OCI-LY3 (cell line): ENCODE data around the gene CRB3.

Source experiments
- H2AFZ ChIP-seq: fragments of 200-600, 300-600 bp; shearing (Covaris generic); 2 replicates; pipeline ENCODE4 v1.6.0; 2014; ENCODE audit warnings: antibody characterized with exemption, low read depth, low read length
- H3K27ac ChIP-seq: fragments of 200-600, 300-600 bp; sonication (generic); 2 replicates; pipeline ENCODE4 v1.5.1; 2014; ENCODE audit warnings: mild to moderate bottlenecking, low read length, moderate library complexity, mixed read lengths
- H3K27me3 ChIP-seq: fragments of 200-600, 300-600 bp; sonication (generic); 2 replicates; pipeline ENCODE4 v1.6.1; 2014; ENCODE audit warnings: low read depth, low read length, mixed read lengths
- H3K36me3 ChIP-seq: fragments of 200-600, 300-600 bp; sonication (generic); replicated peaks from 2 replicates; pipeline ENCODE3; 2014; ENCODE audit warnings: low read depth, low read length, mixed read lengths
- H3K4me1 ChIP-seq: fragments of 300-600, 200-600 bp; sonication (generic); 2 replicates; pipeline ENCODE4 v1.6.1; 2014; ENCODE audit warnings: low read length, mixed read lengths
- H3K4me2 ChIP-seq: fragments of 200-600, 300-600 bp; sonication (generic); 2 replicates; pipeline ENCODE4 v1.6.1; 2014; ENCODE audit warnings: low read length, mixed read lengths
- H3K4me3 ChIP-seq: fragments of 300-600, 200-600 bp; sonication (generic); 2 replicates; pipeline ENCODE4 v1.5.1; 2014; ENCODE audit warnings: antibody characterized with exemption, mild to moderate bottlenecking, low read length, moderate library complexity
- H3K79me2 ChIP-seq: fragments of 300-600, 200-600 bp; shearing (Covaris generic); 2 replicates; pipeline ENCODE4 v1.6.1; 2014; ENCODE audit warnings: mild to moderate bottlenecking, low read length, mixed read lengths
- H3K9ac ChIP-seq: fragments of 300-600, 200-600 bp; shearing (Covaris generic); 2 replicates; pipeline ENCODE4 v1.6.0; 2014; ENCODE audit warnings: mild to moderate bottlenecking, low read length, moderate library complexity
- H3K9me3 ChIP-seq: fragments of 200-600, 300-600 bp; shearing (Covaris generic); 2 replicates; pipeline ENCODE4 v1.6.1; 2014; ENCODE audit warnings: low read length, mixed read lengths; ENCODE audit not compliant: insufficient read depth
- H4K20me1 ChIP-seq: fragments of 200-600, 300-600 bp; sonication (generic); 2 replicates; pipeline ENCODE4 v1.6.1; 2016; ENCODE audit warnings: low read length, mixed read lengths; ENCODE audit not compliant: insufficient read depth
- EZH2phosphoT487 ChIP-seq: fragments of 200-600 bp; shearing (Covaris generic); IDR thresholded peaks from 2 replicates; pipeline ENCODE4 v1.6.1; 2018; ENCODE audit warnings: antibody characterized with exemption, mixed run types, low read depth
- TF ChIP-seq, protein P1 (sequence below): fragments of 200-600, 300-600 bp; sonication (generic); IDR thresholded peaks from 2 replicates; pipeline ENCODE4 v1.5.1; 2014; ENCODE audit warnings: antibody characterized with exemption, low read length, low read depth

The CRB3 gene

DNA sequence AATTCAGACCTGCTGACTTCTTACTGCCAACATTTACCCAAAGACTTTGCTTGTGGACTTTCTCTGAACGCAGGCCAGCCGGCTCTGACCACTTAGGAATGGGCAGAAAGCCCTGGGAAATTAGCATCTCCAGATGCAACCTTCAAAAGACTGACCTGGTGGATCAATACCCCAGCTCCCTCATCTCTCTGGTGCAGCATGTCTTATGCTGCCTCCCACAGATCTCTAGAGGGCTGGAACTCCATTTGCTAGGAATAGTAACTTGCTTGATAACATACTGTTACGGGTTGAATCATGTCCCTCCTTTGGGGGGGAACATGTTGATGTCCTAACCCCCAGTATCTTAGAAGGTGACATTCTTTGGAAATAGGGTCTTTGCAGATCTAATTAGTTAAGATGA, 17.6 kb upstream of the CRB3 start:
- H2AFZ ChIP-seq, result no peak overlapping the region

DNA sequence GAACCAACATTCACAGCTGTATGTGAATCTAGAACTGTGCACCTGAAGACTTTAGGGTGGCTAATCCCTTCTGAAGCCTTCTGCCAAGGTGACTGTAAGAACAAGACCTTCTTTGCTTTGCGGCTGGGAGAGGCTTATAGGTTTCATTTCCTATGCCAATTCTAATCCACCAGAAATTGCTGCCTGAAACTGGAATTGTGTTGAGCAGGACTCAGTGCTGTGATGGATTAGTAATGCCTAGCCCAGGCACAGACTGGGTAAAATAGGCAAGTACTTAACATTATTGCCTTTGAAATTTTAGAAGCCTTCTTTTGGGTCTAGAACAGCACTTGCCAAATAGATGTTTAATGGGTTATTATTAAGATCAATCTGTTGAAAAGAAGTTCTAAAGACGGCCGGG, 16.0 kb upstream of the CRB3 start:
- Histone ChIP-seq H3K4me1 (no peaks in the 10 kb centered on the region), H3K27ac (no peak overlapping the region), H3K9ac (no peak overlapping the region), H3K9me3 (no peaks in the 10 kb centered on the region), H3K4me2 (no peak overlapping the region), H3K79me2 (no peaks in the 10 kb centered on the region), H3K4me3 (no peak overlapping the region), H2AFZ (no peak overlapping the region), H3K36me3 (peaks cover 51% of the 10 kb centered on the region), H4K20me1 (no peaks in the 10 kb centered on the region), H3K27me3 (no peaks in the 10 kb centered on the region)
- TF ChIP-seq, protein P1, sequence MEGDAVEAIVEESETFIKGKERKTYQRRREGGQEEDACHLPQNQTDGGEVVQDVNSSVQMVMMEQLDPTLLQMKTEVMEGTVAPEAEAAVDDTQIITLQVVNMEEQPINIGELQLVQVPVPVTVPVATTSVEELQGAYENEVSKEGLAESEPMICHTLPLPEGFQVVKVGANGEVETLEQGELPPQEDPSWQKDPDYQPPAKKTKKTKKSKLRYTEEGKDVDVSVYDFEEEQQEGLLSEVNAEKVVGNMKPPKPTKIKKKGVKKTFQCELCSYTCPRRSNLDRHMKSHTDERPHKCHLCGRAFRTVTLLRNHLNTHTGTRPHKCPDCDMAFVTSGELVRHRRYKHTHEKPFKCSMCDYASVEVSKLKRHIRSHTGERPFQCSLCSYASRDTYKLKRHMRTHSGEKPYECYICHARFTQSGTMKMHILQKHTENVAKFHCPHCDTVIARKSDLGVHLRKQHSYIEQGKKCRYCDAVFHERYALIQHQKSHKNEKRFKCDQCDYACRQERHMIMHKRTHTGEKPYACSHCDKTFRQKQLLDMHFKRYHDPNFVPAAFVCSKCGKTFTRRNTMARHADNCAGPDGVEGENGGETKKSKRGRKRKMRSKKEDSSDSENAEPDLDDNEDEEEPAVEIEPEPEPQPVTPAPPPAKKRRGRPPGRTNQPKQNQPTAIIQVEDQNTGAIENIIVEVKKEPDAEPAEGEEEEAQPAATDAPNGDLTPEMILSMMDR, result no peak
- TF ChIP-seq EZH2phosphoT487, result no peak

More for the DNA sequence above, 17.6 kb upstream of the CRB3 start:
- Histone ChIP-seq H3K4me1 (no peaks in the 10 kb centered on the region), H4K20me1 (no peaks in the 10 kb centered on the region), H3K9ac (no peak overlapping the region), H3K4me3 (no peak overlapping the region), H3K9me3 (no peaks in the 10 kb centered on the region), H3K27ac (no peak overlapping the region), H3K27me3 (no peaks in the 10 kb centered on the region), H3K36me3 (peaks cover 44% of the 10 kb centered on the region), H3K4me2 (no peak overlapping the region), H3K79me2 (no peaks in the 10 kb centered on the region)
- TF ChIP-seq, protein P1, result no peak
- TF ChIP-seq EZH2phosphoT487, result no peak

DNA sequence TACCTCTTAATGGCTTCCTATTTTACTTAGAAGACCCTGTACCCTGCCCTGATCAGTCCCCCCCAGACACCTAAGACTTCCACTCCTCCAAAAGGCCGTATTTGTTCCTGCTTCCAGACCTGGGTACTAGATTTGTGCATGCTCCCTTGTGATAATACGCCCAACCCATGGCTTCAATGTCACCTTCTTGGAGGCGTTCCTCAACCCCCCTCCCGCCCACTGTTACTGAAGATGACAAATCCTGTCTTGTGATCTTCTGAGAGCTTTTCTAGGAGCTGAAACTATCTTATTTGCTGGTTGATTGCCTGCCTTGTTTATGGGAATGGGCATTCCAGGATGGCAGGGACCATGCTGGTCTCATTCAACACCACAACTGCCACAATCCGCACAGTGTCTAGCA, 13.9 kb upstream of the CRB3 start:
- H3K4me1 ChIP-seq, result no peaks in the 10 kb centered on the region
- peaks cover 69% of the 10 kb centered on the region for H3K36me3 ChIP-seq
- no peak overlapping the region for H2AFZ ChIP-seq
- TF ChIP-seq, protein P1, result no peak
- no peak for TF ChIP-seq EZH2phosphoT487
- H3K27me3 ChIP-seq, result no peaks in the 10 kb centered on the region
- H3K9ac ChIP-seq, result no peak overlapping the region
- H3K4me2 ChIP-seq, result no peak overlapping the region
- H3K27ac ChIP-seq, result no peak overlapping the region
- H3K9me3 ChIP-seq, result peaks cover 16% of the 10 kb centered on the region; the same call in 1 of the 2 replicates
- no peaks in the 10 kb centered on the region for H4K20me1 ChIP-seq
- no peak overlapping the region for H3K4me3 ChIP-seq
- H3K79me2 ChIP-seq, result no peaks in the 10 kb centered on the region

DNA sequence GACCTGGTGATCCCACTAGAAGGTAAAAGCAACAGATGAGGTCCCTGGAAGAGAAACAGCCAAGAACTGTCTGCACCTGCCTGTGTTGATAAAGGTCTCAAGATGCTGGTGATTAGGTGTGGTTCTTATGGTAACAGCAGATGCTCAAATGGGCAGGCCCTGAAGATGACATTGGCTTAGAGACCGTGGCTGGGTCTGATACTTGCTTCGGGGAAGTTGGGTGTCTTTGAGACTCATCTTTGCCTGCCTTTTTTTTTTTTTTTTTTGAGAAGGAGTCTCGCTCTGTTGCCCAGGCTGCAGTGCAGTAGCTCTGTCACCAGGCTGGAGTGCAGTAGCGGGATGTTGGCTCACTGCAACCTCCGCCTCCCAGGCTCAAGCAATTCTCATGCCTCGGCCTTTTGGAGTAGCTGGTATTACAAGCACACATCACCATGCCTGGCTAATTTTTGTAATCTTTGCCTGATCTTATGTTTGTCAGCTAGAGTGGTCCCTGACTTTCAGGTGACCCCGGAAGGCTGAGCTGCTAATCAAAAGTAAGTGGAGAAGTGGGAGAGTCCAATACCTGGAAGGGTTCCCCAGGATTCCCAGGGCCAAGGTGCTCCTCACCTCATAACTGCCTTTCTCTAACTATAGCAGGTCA, 12.4 kb upstream of the CRB3 start:
- no peak overlapping the region for H3K9ac ChIP-seq
- peaks cover 67% of the 10 kb centered on the region for H3K36me3 ChIP-seq
- H3K4me1 ChIP-seq, result no peaks in the 10 kb centered on the region
- H4K20me1 ChIP-seq, result no peaks in the 10 kb centered on the region
- no peak overlapping the region for H2AFZ ChIP-seq
- H3K4me2 ChIP-seq, result no peak overlapping the region
- no peaks in the 10 kb centered on the region for H3K27me3 ChIP-seq
- no peaks in the 10 kb centered on the region for H3K79me2 ChIP-seq
- H3K9me3 ChIP-seq, result peaks cover 18% of the 10 kb centered on the region; the same call in 1 of the 2 replicates
- H3K4me3 ChIP-seq, result no peak overlapping the region
- H3K27ac ChIP-seq, result no peak overlapping the region
- TF ChIP-seq, protein P1, result no peak
- no peak for TF ChIP-seq EZH2phosphoT487
